Liver (tissue), 3 donors: ENCODE results near the gene SFMBT2.

ENCODE experiments used
- ATF3 ChIP-seq: IDR thresholded peaks from 2 replicates; pipeline ENCODE4 v1.6.1; 2016; ENCODE audit warnings: antibody characterized with exemption
- CTCF ChIP-seq: fragments of 150-350 bp; IDR thresholded peaks from 2 replicates; pipeline ENCODE4 v1.5.1; 2017; ENCODE audit warnings: improper control_type of control experiment, low read depth, low read length; ENCODE audit not compliant: missing input control
- FOXA1 ChIP-seq: IDR thresholded peaks from 2 replicates; pipeline ENCODE4 v1.6.1; 2016; ENCODE audit warnings: antibody characterized with exemption
- donor health status: healthy.
- donor health status: healthy.

- TF ChIP-seq CTCF (no peak), ATF3 (no peak), FOXA1 (no peak)
Measured at GRCh38 chr10:7305053-7305452, 105.8 kb downstream of the SFMBT2 start.
